ENCODE data around the gene GPR85.

The GPR85 gene

DNA sequence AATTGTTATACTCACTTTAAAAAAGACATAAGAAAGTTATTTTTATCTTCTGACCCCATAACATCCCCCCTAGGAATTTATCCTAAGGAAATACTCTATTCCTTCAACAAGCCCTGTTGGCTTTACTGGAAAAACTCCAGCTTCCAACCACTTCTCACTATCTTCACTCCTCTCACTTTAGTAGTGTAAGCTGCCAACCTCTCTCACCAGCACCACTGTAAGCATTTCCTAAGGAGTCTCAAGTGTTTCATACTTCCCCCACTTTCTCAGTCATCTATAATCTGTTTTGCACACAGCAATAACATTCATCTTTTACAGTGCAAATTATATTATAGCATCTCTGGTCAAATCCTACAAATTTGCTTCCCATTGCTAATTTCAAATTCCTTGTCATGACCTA is 45.8 kb downstream of the GPR85 start:
- H3K36me3 ChIP-seq (ENCODE audit: insufficient read depth, low read length) = no peaks in the 10 kb centered on the region
- H3K4me3 ChIP-seq (ENCODE audit: low read depth in 1 of 2, low read length in 2 of 2) = no peak overlapping the region
- H3K27ac ChIP-seq (ENCODE audit: low read depth, low read length) = no peak overlapping the region
- no peak overlapping the region for H3K9ac ChIP-seq (ENCODE audit: low read length)
- no peaks in the 10 kb centered on the region for H3K4me1 ChIP-seq (ENCODE audit: insufficient read depth, low read length)
- no peaks in the 10 kb centered on the region for H3K9me3 ChIP-seq (ENCODE audit: low read length)
- no peaks in the 10 kb centered on the region for H3K27me3 ChIP-seq (ENCODE audit: control insufficient read depth in 1 of 2, insufficient read depth in 2 of 2, low read length in 2 of 2)

GRCh38 chr7:113033959-113034358 is 52.7 kb downstream of the GPR85 start:
- H3K27ac ChIP-seq (ENCODE audit: low read depth, low read length) = no peak overlapping the region
- H3K9me3 ChIP-seq (ENCODE audit: low read length) = no peaks in the 10 kb centered on the region
- H3K4me1 ChIP-seq (ENCODE audit: insufficient read depth, low read length) = no peaks in the 10 kb centered on the region
- H3K9ac ChIP-seq (ENCODE audit: low read length) = no peak overlapping the region
- no peaks in the 10 kb centered on the region for H3K27me3 ChIP-seq (ENCODE audit: control insufficient read depth in 1 of 2, insufficient read depth in 2 of 2, low read length in 2 of 2)
- no peaks in the 10 kb centered on the region for H3K36me3 ChIP-seq (ENCODE audit: insufficient read depth, low read length)
- no peak overlapping the region for H3K4me3 ChIP-seq (ENCODE audit: low read depth in 1 of 2, low read length in 2 of 2)

Measured in muscle layer of colon (tissue), 2 donors.